GM12872 (cell line): ENCODE data around the gene HUWE1.

ENCODE experiments used
- CTCF ChIP-seq: IDR thresholded peaks from 3 replicates; pipeline ENCODE4 v1.5.1; 2011; ENCODE audit warnings: low read depth, mild to moderate bottlenecking, low read length, moderate library complexity; ENCODE audit not compliant: insufficient read depth

HUWE1 gene

GRCh38 chrX:53704294-53704693 is 17.8 kb upstream of the HUWE1 start:
- no peak for TF ChIP-seq CTCF

GRCh38 chrX:53695946-53696549 is 9.5 kb upstream of the HUWE1 start:
- TF ChIP-seq CTCF: no peak

GRCh38 chrX:53694642-53695041 is 8.1 kb upstream of the HUWE1 start:
- TF ChIP-seq CTCF: no peak

- TF ChIP-seq CTCF: no peak
Measured at GRCh38 chrX:53688300-53688699, 1.8 kb upstream of the HUWE1 start.

GRCh38 chrX:53685711-53686110 is 808 bp downstream of the HUWE1 start:
- no peak for TF ChIP-seq CTCF

GRCh38 chrX:53684415-53685192 is 1.9 kb downstream of the HUWE1 start:
- no peak for TF ChIP-seq CTCF

DNA sequence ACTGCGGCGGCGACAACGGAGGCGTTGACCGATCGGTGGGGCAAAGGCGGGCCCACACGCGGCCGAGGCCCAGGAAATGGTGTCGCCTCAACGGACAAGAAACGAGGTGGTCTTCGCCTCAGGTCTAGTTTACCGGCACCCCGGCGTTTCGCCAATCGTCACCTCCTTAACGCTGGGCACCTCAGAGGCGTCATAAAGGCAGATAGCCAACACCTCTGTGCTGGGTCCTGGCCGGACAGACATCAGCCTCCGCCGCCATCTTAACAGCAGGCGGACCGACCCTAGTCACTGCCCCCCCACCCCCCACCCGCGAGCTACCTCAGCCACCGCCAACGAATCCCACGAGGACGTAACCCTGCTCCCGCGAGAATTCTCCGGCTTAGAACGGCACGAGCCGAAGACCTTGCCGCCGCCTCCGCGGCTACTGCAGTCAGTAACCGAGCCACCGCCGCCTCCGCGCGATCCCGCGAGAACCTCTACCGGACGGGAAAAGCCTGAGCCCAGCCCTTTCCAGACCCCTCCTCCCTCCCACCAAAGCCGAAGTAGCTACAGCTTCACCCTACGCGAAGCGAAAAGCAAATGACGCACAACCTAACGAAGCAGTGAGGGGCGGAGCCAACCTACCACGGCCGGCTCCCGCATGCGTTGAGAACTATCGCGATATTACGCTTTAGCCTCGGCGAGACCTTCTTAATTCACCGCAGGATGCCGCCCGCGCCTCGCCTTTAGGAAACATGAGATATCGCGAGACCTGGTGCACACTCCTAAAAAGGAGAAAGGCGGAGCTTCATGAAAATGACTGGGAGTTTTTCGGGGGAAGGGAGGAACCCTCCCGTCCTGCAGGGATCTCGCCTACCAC is 2.7 kb downstream of the HUWE1 start:
- TF ChIP-seq CTCF: no peak
